SK-MEL-5 (cell line): ENCODE data around the gene SGCE. TPM values are rescaled to one million over a fixed set of nuclear protein-coding genes. Genes with fewer than 3 reads are reported as not detected.

ENCODE experiments used
- DNase-seq: peaks from one replicate; pipeline ENCODE4 v3.0.0-alpha.2; 2016; ENCODE audit warnings: low read depth, low spot score
- in situ Hi-C: cut with HindIII; loops from 2 replicates; pipeline ENCODE4 v1.10.0; 2016; ENCODE audit warnings: low sequenced_read_pairs, high pct_unique_total_duplicates, low pct_unique_long_range_greater_than_20kb
- total RNA-seq: library from RNA; depleted of rRNA; stranded (reverse); fragments of >200 nt; shearing (Covaris generic); gene quantifications from 2 replicates; pipeline ENCODE4 v1.2.3, GENCODE V29; 2014; rRNA removed

The SGCE gene
- total RNA-seq, 1 experiment from 2014 or later, result 69.9 TPM

GRCh38 chr7:94547126-94547525 is 108.8 kb downstream of the SGCE start:
- no peak for DNase-seq
- in situ Hi-C loops, result no loop called here

- in situ Hi-C loops, result no loop called here
- DNase-seq, result no peak
Measured at GRCh38 chr7:94540428-94540827, 115.5 kb downstream of the SGCE start.

Other genes with a start within 250 kb of the SGCE start
- gene CASD1, start 146.3 kb downstream of the SGCE start, total RNA-seq, result 19.9 and 20.4 TPM in 2 replicates